Stomach (tissue), 9 donors: ENCODE data around the gene NLRC3. TPM values are rescaled to one million over a fixed set of nuclear protein-coding genes. Genes with fewer than 3 reads are reported as not detected.

Experiments
- DNase-seq, 2 donors: peaks; one replicate each; pipeline versions ENCODE4 v3.0.0 to v3.0.0-alpha.2; 2013 to 2019
- H3K27ac ChIP-seq, 5 donors: fragments of 200-600 bp in 4 of 5; sonication (generic) in 4 of 5; one replicate each; pipeline ENCODE4 v1.5.1; 2013 to 2019; ENCODE audit warnings: mild to moderate bottlenecking in 1 of 5, moderate library complexity in 1 of 5
- H3K27me3 ChIP-seq, 3 donors: fragments of 200-600 bp; sonication (generic); one replicate each; pipeline ENCODE4 v1.5.1; 2017 to 2019; ENCODE audit warnings: mixed run types in 1 of 3
- H3K36me3 ChIP-seq, 4 donors: fragments of 200-600 bp; sonication (generic); 1 replicate in 3 of 4; 2 replicates in 1 of 4; pipeline ENCODE4 v1.5.1; 2016 to 2019
- H3K4me1 ChIP-seq, 4 donors: fragments of 200-600 bp; sonication (generic); one replicate each; pipeline ENCODE4 v1.5.1; 2016 to 2019
- H3K4me3 ChIP-seq, 4 donors: fragments of 200-600 bp; sonication (generic) in 3 of 4; one replicate each; pipeline ENCODE4 v1.5.1; 2016 to 2019; ENCODE audit warnings: mild to moderate bottlenecking in 1 of 4
- H3K9me3 ChIP-seq, 4 donors: fragments of 200-600 bp; sonication (generic); one replicate each; pipeline ENCODE4 v1.5.1; 2016 to 2019
- EP300 ChIP-seq: sonication (generic); formaldehyde crosslinking; IDR thresholded peaks from one replicate; pipeline ENCODE4 v1.6.1; 2017; ENCODE audit warnings: antibody characterized with exemption
- POLR2A ChIP-seq, 4 donors: fragments of 450-650 bp; IDR thresholded peaks; one replicate each; pipeline ENCODE4 v1.6.1; 2016; ENCODE audit warnings: antibody characterized with exemption in 4 of 4, control low read depth in 2 of 4, mild to moderate bottlenecking in 1 of 4, moderate library complexity in 1 of 4
- POLR2AphosphoS5 ChIP-seq, 3 donors: sonication (generic); formaldehyde crosslinking; IDR thresholded peaks; one replicate each; pipeline ENCODE4 v1.6.1; 2016; ENCODE audit warnings: antibody characterized with exemption in 3 of 3
- WGBS, 5 donors: extraction: QIAGEN DNeasy Blood & Tissue Kit in 3 of 5; methylation state at CpG; one replicate each; pipeline versions ENCODE4 v1.1.5 to v1.1.7; 2013 to 2018; 5-methylcytosine and 5-hydroxymethylcytosine counted together
- intact Hi-C: fragments of 100-400 bp; cut with DNase I; formaldehyde crosslinking; loops from one replicate; pipeline ENCODE4 v1.15.1; 2023; ENCODE audit warnings: low total_unique reads
- polyA plus RNA-seq, 3 donors: library from polyadenylated mRNA; stranded (reverse); fragments of 200-250 nt; gene quantifications; one replicate each; pipeline ENCODE4 v1.2.3, GENCODE V29; 2013
- total RNA-seq, 5 donors: library from RNA; depleted of rRNA; stranded (reverse); fragments of >200 nt; gene quantifications; one replicate each; pipeline versions ENCODE4 v1.1.0 to v1.2.3, GENCODE V29; 2014 to 2016
- TF ChIP-seq, protein P1 (sequence below), 7 experiments: fragments of 450-650 bp in 4 of 7; fragments of 200-600 bp in 3 of 7; sonication (generic) in 3 of 7; IDR thresholded peaks; one replicate each; pipeline ENCODE4 v1.5.1; 2016 to 2019; ENCODE audit warnings: antibody characterized with exemption in 7 of 7, control low read depth in 2 of 7, mild to moderate bottlenecking in 1 of 7
- donor health status: healthy with polysubstance abuse.
- donor health status: Bipolar disorder and iron deficiency.
- donor health status: healthy.

Gene NLRC3
- total and polyA plus RNA-seq, 8 donors: 0.45 to 17.0 (median 1.7) TPM; not detected in 1

DNA sequence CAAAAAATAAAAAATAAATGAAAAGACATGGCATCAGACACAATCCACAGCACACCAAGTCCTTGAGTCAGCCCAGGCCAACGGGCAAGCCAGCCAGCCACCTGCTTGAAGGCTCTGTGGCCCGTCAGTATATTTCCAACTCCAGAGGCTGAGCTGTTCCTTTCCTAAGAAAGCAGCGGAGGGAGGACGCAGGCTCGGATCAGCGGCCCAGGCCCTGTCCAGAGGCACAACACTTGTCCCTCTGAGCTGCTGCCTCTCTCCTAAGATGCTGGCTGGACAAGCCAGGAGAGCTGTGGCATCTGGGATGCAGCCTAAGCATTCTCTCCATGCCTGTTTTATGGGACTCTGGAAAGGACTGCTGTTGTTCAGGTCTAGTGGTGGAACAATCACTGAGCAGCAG, 14.8 kb upstream of the NLRC3 start:
- DNase-seq: no peak
- Histone ChIP-seq H3K27me3 (no peaks in the 10 kb centered on the region), H3K27ac (no peak overlapping the region), H3K36me3 (peaks cover 3 to 82% (median 62%) of the 10 kb centered on the region in 4 donors), H3K4me1 (peaks cover 0 to 12% (median 0%) of the 10 kb centered on the region in 4 donors), H3K4me3 (no peak overlapping the region), H3K9me3 (no peaks in the 10 kb centered on the region)
- intact Hi-C loops: no loop called here
- WGBS, 5 donors: 95 to 100% (median 99%) methylated on average over 4 to 6 of the region's 6 CpGs
- TF ChIP-seq POLR2AphosphoS5 (IDR thresholded peaks at IDR 0.05): no peak

DNA sequence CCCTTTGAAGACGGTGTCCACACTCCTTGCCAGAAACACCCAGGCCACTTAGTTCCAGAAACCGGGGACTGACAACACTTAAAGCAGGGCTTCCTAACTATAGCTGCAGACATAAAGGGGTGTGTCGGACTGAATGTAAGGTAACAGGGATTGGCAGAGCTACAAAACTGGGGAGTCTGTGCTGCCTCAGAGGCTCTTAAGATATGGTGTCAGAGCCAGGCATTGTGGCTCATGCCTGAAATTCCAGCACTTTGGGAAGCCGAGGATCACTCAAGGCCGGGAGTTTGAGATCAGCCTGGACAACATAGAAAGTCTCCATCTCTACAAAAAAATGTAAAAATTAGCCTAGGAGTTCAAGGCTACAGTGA, 14.2 kb upstream of the NLRC3 start:
- no peak for DNase-seq
- TF ChIP-seq, protein P1, sequence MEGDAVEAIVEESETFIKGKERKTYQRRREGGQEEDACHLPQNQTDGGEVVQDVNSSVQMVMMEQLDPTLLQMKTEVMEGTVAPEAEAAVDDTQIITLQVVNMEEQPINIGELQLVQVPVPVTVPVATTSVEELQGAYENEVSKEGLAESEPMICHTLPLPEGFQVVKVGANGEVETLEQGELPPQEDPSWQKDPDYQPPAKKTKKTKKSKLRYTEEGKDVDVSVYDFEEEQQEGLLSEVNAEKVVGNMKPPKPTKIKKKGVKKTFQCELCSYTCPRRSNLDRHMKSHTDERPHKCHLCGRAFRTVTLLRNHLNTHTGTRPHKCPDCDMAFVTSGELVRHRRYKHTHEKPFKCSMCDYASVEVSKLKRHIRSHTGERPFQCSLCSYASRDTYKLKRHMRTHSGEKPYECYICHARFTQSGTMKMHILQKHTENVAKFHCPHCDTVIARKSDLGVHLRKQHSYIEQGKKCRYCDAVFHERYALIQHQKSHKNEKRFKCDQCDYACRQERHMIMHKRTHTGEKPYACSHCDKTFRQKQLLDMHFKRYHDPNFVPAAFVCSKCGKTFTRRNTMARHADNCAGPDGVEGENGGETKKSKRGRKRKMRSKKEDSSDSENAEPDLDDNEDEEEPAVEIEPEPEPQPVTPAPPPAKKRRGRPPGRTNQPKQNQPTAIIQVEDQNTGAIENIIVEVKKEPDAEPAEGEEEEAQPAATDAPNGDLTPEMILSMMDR (IDR thresholded peaks at IDR 0.05): no peak
- TF ChIP-seq EP300 (no peak), POLR2A (IDR thresholded peaks at IDR 0.05) (no peak), POLR2AphosphoS5 (IDR thresholded peaks at IDR 0.05) (no peak)
- no peak overlapping the region for H3K27ac ChIP-seq
- intact Hi-C loops: no loop called here
- H3K27me3 ChIP-seq: no peaks in the 10 kb centered on the region
- H3K4me1 ChIP-seq: peaks cover 0 to 12% (median 0%) of the 10 kb centered on the region in 4 donors
- no peak overlapping the region for H3K4me3 ChIP-seq
- 79 to 96% (median 89%) methylated on average over 5 of the region's 5 CpGs for WGBS, 5 donors
- H3K36me3 ChIP-seq: peaks cover 3 to 82% (median 60%) of the 10 kb centered on the region in 4 donors
- H3K9me3 ChIP-seq: no peaks in the 10 kb centered on the region

DNA sequence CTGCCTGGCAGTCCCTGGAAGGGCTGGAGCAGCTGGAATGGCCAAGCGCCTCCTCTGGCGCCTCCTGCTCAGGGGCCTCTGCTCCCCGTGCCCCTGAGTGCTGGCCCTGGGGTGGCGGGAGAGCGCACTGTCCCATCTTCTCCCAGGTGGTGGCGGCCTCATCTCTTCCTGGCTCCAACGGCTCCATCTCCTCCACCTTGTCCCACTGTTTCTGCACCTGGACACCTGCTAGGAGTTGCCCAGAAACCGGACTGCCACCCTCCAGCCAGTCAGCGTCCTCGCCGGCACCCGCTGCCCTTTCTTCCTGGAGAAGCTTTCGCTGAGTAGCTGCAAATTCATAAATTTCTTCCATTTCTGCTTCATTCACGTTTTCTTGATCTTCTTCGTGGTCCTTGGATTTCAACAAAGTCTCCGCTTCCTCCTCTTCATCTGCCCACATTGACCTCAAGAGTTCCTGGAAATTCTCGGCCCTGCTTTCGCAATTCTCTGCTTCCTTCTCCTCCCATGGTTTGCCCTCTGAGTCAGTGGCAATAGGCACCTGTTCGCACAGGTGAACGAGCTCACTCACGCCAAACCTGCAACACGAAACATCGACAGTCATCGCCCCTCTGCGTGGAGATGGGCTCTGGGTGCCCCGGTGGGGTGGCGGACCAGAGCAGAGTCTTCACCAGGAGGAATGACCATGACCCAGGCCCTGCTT, 13.7 kb upstream of the NLRC3 start:
- 85 to 92% (median 91%) methylated on average over 22 to 27 of the region's 27 CpGs for WGBS, 5 donors
- peaks cover 3 to 77% (median 58%) of the 10 kb centered on the region in 4 donors for H3K36me3 ChIP-seq
- no peaks in the 10 kb centered on the region for H3K27me3 ChIP-seq
- no peak for DNase-seq
- peaks cover 0 to 12% (median 0%) of the 10 kb centered on the region in 4 donors for H3K4me1 ChIP-seq
- H3K9me3 ChIP-seq: no peaks in the 10 kb centered on the region
- intact Hi-C loops: no loop called here
- TF ChIP-seq, protein P1 (IDR thresholded peaks at IDR 0.05): no peak
- TF ChIP-seq POLR2A (IDR thresholded peaks at IDR 0.05): no peak
- H3K27ac ChIP-seq: no peak overlapping the region
- H3K4me3 ChIP-seq: no peak overlapping the region

DNA sequence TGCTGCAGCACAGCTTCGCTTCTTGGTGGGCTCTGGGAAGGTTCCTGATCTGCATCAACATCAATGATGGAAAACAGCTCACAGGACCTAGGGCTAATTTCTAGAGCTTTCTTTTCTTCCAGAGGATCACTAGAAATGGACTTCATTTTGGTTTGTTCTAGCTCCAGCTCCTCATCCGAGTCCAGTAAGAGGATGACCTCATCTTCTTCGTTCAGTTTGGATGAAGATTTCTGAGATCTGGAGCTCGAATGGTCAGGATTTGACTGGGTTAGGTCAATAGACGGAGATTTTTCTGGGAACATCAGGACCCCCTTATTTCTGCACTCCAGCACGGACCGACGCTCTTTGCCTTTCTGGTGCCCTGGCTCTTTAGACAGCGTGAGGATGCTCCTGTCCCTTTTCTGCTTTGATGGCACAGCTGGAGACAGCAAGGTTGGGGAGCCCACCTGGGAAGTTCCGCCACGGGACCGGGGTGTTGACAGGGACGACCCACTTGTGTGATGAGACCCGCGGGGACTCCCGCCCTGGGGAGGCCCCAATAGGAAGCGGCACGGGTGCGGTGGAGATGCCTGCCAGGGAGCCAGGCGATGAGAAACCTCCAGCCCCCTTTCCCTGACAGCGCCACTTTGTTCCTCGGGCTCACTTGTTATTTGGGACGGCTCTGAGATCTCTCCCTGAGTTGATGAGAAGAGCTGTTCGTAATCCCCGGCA, 12.9 kb upstream of the NLRC3 start:
- WGBS, 5 donors: 91 to 96% (median 95%) methylated on average over 25 of the region's 25 CpGs
- no peak for DNase-seq
- no peaks in the 10 kb centered on the region for H3K9me3 ChIP-seq

More for the DNA sequence above, 12.9 kb upstream of the NLRC3 start:
- Histone ChIP-seq H3K27me3 (no peaks in the 10 kb centered on the region), H3K27ac (no peak overlapping the region), H3K36me3 (peaks cover 0 to 69% (median 53%) of the 10 kb centered on the region in 4 donors), H3K4me1 (peaks cover 0 to 12% (median 0%) of the 10 kb centered on the region in 4 donors), H3K4me3 (no peak overlapping the region)
- intact Hi-C loops: no loop called here
- TF ChIP-seq POLR2AphosphoS5 (IDR thresholded peaks at IDR 0.05) (no peak), EP300 (no peak), POLR2A (IDR thresholded peaks at IDR 0.05) (no peak)
- TF ChIP-seq, protein P1 (IDR thresholded peaks at IDR 0.05): no peak
